Renal pelvis (tissue), 4 donors: ENCODE measurements around the gene PITPNM1. TPM values are rescaled to one million over a fixed set of nuclear protein-coding genes. Genes with fewer than 3 reads are reported as not detected.
"Not testable (repeated sequence)": the region's sequence is repeated elsewhere in the genome, so short reads cannot be mapped to it uniquely, and the experiment has no call there.

Experiments
- DNase-seq: peaks from one replicate; pipeline ENCODE4 v3.0.0-alpha.2; 2013
- polyA plus RNA-seq, 3 donors: library from polyadenylated mRNA; unstranded; fragments of 120-200 nt; gene quantifications; one replicate each; pipeline ENCODE4 v1.2.1, GENCODE V29; 2013; ENCODE audit not compliant: insufficient read length in 3 of 3

PITPNM1 gene
- polyA plus RNA-seq, 3 donors, result 33.3 to 41.5 (median 35.4) TPM

DNA sequence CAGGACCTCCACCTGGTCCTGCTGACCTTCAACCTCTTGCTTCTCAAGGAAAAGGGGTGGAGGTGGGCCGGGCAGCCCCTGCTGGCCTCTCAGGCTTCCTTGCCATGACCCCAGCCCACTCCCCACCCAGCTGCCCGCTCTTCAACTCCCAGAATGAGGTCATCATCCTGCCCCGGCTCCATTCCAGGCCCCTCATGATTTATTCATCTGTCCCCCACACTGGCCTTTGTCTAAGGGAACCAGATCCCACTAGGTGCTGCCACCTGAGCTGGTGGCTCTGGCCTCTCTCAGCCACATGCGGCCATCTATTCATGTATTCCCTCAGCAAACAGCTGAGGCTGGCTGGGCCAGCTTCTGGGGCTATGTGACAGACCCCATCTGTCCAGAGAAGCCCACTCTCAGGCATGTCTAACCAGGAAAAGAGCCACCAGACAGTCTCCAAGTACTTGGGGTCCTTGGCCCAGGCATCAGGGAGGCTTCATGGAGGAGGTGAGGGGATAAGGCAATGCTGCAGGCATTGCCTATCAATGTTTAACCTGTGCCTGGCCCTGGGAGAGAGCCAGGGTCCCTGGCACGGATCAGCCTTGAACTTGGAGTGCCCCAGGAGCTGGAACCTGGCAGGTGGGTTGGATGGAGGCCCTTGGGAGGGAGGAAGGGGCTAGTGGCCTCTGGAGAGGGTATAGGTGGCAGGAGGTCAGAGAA, 20.3 kb upstream of the PITPNM1 start:
- peak; percentile 38 for DNase-seq

GRCh38 chr11:67524480-67524808, 19.3 kb upstream of the PITPNM1 start:
- DNase-seq, result no peak

DNA sequence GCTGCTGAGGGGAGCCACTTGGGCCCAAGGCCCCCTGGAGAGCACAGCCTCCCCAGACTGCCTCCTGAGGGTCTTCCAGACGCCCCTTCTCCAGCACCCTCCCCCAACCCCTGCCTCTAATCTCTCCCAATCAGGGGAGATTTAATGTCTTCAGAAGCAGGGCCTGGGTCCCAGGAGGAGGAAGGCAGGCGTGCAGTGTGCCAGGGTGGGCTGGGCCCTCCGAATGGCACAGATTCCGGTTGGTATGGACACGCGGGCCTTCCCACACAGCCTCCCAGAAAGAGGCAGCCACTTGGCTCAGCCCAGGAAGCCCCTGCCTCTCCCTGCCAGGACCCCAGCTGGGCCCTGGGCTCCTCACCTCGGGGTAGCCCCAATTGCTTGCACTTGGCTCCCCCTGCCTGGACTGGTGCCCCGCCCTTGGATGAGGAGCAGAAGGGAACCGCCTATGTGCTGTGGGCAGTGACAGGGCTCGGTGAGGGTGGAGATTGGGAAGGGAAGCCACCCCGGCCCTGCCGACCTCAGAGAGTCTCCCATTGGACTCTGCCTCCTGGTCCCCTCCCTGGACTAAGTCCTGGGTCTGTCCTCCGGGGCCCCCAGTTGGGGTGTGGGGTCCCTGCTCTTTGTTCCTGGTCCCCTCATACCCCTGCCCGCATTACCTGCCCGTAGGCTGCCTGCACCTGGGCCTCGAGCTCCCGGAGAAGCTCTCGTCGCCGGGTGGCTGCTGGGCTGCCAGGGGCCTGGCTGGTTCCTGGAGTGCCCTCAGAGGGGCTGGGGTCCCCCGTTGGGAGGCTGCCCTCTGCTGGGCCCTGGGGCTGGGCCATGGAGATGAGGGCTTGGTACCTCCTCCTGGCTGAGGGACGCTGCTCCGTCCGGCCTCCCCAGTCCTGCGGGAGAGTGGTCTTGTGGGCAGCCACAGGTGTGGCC, 18.7 kb upstream of the PITPNM1 start:
- DNase-seq, result no peak

- no peak for DNase-seq
Observed at GRCh38 chr11:67522844-67523555, 17.8 kb upstream of the PITPNM1 start, which contains the start of gene CABP2. Gene CABP2, minus strand, starts transcription at chr11:67523446. Its CDS starts 120 bp downstream, at chr11:67523326.

- DNase-seq, result no peak
Observed at GRCh38 chr11:67522338-67522737, 17.2 kb upstream of the PITPNM1 start.

GRCh38 chr11:67521924-67522323, 16.8 kb upstream of the PITPNM1 start:
- DNase-seq, result no peak

DNA sequence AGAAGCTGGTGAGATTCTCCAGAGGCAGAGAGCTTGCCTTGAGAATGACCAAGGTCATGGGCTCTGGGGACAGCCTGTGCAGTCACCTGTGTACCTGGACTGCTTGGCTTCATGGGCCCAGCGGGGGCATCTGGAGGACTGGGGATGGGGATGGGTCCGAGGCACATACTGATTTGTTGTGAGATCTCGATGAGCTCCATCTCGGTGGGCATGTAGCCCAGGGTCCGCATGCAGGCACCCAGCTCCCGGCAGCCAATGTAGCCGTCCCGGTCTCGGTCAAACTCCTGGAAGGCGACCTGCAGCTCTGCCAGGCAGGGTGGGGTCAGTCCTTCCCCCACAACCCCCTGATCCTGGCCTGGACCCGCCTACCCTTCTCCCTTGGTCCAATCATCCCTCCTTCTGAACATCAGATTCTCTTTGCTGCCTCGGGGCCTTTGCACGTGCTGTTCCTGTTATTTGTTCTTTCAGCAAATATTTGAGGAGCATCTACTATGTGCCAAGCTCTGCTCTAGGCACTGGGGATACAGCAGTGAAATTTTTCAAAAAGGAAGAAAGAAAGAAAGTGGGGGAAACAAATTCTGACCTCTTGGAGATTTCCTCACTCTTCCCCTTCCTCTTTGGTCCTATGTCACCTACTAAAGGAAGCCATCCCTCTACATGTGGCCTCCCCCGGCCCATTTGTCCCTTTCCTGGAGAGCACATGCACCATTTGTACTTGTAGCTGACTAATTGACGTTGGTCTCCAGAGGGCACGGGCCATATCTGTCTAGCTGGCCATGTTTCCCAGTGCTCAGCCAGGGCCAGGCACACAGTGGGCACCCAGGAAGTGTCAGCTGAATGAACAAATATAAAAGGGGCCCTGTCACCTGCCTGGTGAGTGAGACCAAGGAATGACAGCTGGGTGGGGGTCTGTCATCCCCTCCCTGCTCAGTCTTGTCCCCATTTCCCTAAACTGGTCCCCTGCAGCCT, 16.0 kb upstream of the PITPNM1 start:
- no peak for DNase-seq

DNA sequence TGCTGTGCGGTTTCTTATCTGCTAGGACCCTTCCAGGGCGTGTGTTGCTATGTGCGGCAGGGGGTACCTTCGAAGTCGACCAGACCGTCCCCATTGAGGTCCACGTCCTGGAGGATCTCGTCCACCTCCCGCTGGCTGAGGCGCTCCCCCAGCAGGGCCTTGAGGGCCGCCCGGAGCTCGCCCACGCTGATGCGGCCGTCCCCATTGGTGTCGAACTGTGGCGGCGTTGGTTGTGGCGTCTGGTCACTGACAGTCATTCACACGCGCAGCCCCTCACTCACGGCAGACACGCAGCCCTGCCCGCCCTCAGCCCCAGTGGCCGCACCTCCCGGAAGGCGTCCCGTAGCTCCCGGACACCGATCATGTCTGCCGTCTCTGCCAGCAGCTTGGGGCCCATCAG, 14.6 kb upstream of the PITPNM1 start:
- DNase-seq, result no peak

- DNase-seq, result no peak
Observed at GRCh38 chr11:67517784-67518552, 12.8 kb upstream of the PITPNM1 start.

- no peak for DNase-seq
Observed at GRCh38 chr11:67516806-67517205, 11.6 kb upstream of the PITPNM1 start.

GRCh38 chr11:67514116-67514515, 9.0 kb upstream of the PITPNM1 start:
- DNase-seq, result no peak

DNA sequence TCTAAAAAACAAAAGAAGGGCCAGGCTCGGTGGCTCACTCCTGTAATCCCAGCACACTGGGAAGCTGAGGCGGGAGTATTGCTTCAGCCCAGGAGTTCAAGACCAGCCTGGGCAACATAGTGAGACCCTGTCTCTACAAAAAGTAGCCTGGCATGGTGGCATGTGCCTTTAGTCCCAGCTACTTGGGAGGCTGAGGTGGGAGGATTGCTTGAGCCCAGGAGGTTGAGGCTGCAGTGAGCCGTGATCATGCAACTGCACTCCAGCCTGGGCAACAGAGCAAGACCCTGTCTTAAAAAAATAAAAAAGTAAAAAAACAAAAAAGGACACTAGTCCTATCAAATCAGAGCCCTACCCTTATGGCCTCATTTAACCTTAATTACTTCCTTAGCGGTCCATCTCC, 6.4 kb upstream of the PITPNM1 start:
- not testable (repeated sequence) for DNase-seq

DNA sequence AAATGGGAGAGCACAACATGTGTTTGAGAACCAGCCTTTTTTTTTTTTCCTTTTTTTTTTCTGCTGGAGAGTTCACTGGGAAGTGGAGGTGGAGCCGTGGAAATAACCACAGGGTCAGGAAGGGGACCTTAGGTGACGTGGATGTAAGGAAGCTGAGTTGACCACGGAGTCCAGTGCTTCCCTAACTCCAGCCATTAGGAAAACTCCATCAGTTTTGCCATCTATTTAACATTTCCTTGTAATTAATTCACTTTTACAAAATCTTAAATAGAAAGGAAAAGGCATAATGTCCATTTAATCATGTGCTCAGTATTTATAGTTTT, 4.8 kb upstream of the PITPNM1 start:
- no peak for DNase-seq

DNA sequence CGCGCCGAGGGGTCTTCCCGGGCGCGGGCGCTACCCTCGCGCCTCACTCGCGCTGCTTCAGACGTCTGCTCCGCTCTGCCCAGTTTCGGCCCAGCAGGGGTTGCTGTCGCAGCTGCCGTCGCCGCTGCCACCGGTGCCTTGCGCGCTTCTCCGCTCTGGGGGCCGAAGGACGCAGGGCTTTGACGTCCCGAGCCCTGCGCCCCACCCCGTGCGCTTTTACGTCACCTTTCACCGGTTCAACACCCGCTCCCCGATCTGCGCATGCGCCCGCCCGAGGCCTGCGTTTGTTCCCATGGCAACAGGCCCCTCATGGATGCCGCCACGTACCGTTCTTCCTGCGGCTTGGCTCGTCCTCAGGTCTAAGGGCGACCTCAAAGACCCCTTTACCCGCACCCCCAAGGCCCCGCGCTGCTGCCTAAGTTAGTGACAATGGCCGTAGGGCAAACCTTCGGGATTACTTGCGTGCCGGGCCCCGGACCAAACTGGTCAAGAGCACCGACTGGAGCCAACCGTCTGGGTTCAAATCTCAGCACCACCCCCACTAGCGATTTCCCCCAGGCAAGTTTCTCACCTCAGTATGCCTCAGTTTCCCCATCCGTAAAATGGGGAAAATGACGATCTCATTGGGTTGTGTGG, 3.4 kb upstream of the PITPNM1 start:
- peak; percentile 96 for DNase-seq

DNA sequence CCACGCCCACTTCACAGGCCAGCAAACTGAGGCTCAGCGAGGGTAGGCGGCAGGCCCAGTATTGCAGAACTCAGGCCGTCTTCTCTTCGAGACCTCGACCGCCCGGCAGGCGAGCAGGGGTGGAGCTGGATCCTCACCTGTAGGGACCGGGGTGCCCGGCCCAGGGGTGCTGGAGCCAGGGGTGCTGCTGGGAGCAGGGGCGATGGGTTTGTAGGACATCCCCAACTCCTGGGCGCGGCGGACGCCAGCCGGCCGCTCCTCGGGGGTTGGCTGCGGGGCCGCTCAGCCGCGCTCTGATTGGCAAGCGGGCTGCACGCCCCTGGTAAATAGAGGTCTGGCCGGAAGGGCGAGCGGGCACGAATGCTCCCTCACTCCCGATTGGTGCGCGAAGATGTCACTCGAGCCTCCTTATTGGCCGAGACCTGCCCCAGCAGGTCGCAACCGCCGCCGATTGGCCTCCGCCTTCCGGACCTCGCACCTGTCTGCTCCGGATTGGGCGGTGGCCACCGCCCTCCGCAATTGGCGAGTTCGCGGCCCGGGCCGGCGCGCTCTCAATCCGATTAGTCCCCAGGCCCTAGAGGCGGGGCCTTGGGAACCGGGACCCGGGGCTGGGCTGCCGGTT, 2.8 kb upstream of the PITPNM1 start, which contains the start of gene CDK2AP2:
TSS of gene CDK2AP2 (minus strand) at position 299 of the 622 bp plus-strand sequence. CDS start at position 219, 80 bp downstream.
- DNase-seq, result peak; percentile 98

- DNase-seq, result no peak
Observed at GRCh38 chr11:67507242-67507863, 2.2 kb upstream of the PITPNM1 start.

DNA sequence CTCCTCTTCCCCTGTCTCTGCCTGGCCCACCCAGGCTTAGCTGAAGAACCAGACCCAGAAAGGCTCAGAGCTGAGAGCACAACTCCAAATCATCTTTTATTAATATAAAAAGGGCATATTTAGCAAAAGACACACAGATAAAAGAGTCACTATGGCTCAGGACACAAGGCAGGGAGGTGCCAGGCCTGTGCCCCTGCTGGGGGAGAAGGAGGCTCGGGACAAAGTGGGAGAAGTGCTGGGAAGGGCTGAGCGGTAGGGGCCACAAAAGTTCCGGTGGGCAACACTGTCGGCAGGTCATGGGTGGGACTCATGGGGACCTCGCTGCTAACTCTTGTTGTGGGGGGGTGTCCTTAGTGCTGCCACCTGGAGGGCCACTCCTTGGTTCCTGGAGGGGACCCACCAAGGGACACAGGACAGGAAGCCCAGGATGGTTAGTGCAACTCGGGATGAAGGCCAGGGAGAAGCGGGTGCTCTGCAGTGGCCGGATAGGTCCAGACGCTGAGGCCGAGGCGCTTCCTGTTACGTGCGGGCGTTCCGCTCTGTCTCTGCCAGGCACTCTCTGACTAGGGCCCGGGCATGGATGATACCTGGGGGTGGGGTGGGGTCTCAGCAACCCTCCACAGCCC, 1.4 kb upstream of the PITPNM1 start:
- DNase-seq, result no peak

DNA sequence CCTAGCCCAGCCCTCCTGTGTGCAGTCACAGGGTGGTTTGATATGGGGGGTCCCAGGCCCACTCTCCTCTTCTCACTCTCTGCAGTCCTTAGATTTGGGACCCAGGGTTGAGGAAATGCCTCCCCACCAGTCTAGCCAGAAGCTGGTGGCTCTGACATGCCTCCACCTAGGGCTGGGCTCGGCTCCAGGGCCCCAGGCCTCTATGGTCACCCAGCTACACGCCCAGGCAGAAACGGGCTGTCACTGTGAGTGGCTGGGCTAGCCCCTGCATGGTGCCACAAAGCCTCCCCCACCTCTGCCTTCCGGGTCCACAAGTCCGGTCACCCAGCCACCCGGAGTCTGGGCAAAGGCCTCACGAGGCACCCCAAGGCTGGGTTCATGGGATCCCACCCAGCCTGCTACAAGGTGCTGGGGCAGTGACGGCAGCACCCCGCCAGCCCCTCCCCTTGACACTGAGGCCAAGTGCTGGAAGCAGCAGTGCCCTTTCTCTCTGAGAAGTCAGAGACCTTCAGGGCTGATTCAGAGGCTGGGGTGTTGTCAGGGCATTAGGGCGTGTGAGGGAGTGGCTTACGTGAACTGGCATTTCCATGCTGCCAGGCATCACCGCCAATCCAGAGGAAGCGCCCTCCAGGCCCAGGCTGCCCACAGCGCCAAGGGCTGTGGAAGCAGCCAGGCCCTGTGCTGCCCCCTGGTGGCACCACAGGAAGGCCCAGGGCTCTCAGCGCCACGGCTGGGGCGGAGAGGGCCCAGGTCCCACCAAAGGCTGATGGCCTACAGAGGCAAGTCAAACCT, 638 bp upstream of the PITPNM1 start:
- peak; percentile 84 for DNase-seq
